ENCODE measurements around the gene PRKD3. TPM values are rescaled to one million over a fixed set of nuclear protein-coding genes. Genes with fewer than 3 reads are reported as not detected.

Gene PRKD3
- total and polyA plus RNA-seq, 7 donors: 4.4 to 78.8 (median 53.9) TPM

GRCh38 chr2:37361994-37362698 lies 37.5 kb upstream of the PRKD3 start:
- 85 to 93% methylated on average over 9 of the region's 9 CpGs for WGBS, 2 donors
- intact Hi-C loops (cut with DNase I): no loop called here
- TF ChIP-seq POLR2A (IDR thresholded peaks at IDR 0.05): no peak
- TF ChIP-seq, protein P1, sequence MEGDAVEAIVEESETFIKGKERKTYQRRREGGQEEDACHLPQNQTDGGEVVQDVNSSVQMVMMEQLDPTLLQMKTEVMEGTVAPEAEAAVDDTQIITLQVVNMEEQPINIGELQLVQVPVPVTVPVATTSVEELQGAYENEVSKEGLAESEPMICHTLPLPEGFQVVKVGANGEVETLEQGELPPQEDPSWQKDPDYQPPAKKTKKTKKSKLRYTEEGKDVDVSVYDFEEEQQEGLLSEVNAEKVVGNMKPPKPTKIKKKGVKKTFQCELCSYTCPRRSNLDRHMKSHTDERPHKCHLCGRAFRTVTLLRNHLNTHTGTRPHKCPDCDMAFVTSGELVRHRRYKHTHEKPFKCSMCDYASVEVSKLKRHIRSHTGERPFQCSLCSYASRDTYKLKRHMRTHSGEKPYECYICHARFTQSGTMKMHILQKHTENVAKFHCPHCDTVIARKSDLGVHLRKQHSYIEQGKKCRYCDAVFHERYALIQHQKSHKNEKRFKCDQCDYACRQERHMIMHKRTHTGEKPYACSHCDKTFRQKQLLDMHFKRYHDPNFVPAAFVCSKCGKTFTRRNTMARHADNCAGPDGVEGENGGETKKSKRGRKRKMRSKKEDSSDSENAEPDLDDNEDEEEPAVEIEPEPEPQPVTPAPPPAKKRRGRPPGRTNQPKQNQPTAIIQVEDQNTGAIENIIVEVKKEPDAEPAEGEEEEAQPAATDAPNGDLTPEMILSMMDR (IDR thresholded peaks at IDR 0.05): no peak
- no peak for TF ChIP-seq EP300 (IDR thresholded peaks at IDR 0.05)
- no peak for TF ChIP-seq POLR2AphosphoS5 (IDR thresholded peaks at IDR 0.05)
- no peak for DNase-seq
- H3K9me3 ChIP-seq: no peaks in the 10 kb centered on the region
- no peak overlapping the region for H3K27ac ChIP-seq
- H3K4me1 ChIP-seq: peaks cover 0 to 9% (median 5%) of the 10 kb centered on the region in 4 donors
- no peak overlapping the region for H3K4me3 ChIP-seq
- no peaks in the 10 kb centered on the region for H3K27me3 ChIP-seq
- H3K36me3 ChIP-seq: peaks cover 0 to 9% (median 0%) of the 10 kb centered on the region in 4 donors

GRCh38 chr2:37361216-37361815 lies 36.7 kb upstream of the PRKD3 start:
- H3K9me3 ChIP-seq: no peaks in the 10 kb centered on the region
- no peak overlapping the region for H3K4me3 ChIP-seq

GRCh38 chr2:37358466-37358865 lies 33.8 kb upstream of the PRKD3 start:
- TF ChIP-seq, protein P1 (IDR thresholded peaks at IDR 0.05): no peak
- TF ChIP-seq POLR2A (IDR thresholded peaks at IDR 0.05) (no peak), EP300 (IDR thresholded peaks at IDR 0.05) (no peak), POLR2AphosphoS5 (IDR thresholded peaks at IDR 0.05) (no peak)
- H3K4me3 ChIP-seq: no peak overlapping the region
- 88 to 93% methylated on average over 3 of the region's 3 CpGs for WGBS, 2 donors
- H3K4me1 ChIP-seq: no peaks in the 10 kb centered on the region
- no peaks in the 10 kb centered on the region for H3K9me3 ChIP-seq
- no peak for DNase-seq
- H3K27me3 ChIP-seq: no peaks in the 10 kb centered on the region
- H3K27ac ChIP-seq: no peak overlapping the region
- H3K36me3 ChIP-seq: peaks cover 0 to 9% (median 0%) of the 10 kb centered on the region in 4 donors
- intact Hi-C loops (cut with DNase I): no loop called here

More at GRCh38 chr2:37361216-37361815, 36.7 kb upstream of the PRKD3 start:
- DNase-seq: no peak
- WGBS, 2 donors: 95 to 98% methylated on average over 3 of the region's 3 CpGs
- no peak overlapping the region for H3K27ac ChIP-seq
- intact Hi-C loops (cut with DNase I): no loop called here
- H3K27me3 ChIP-seq: no peaks in the 10 kb centered on the region
- peaks cover 0 to 9% (median 0%) of the 10 kb centered on the region in 4 donors for H3K36me3 ChIP-seq
- TF ChIP-seq, protein P1 (IDR thresholded peaks at IDR 0.05): no peak
- no peak for TF ChIP-seq POLR2AphosphoS5 (IDR thresholded peaks at IDR 0.05)
- TF ChIP-seq POLR2A (IDR thresholded peaks at IDR 0.05): no peak
- TF ChIP-seq EP300 (IDR thresholded peaks at IDR 0.05): no peak
- H3K4me1 ChIP-seq: peaks cover 0 to 1% (median 0%) of the 10 kb centered on the region in 4 donors

- Histone ChIP-seq H3K9me3 (no peaks in the 10 kb centered on the region), H3K4me1 (no peaks in the 10 kb centered on the region), H3K27me3 (no peaks in the 10 kb centered on the region), H3K27ac (no peak overlapping the region), H3K4me3 (no peak overlapping the region), H3K36me3 (peaks cover 0 to 9% (median 0%) of the 10 kb centered on the region in 4 donors)
- intact Hi-C loops (cut with DNase I): no loop called here
- TF ChIP-seq EP300 (IDR thresholded peaks at IDR 0.05) (no peak), POLR2AphosphoS5 (IDR thresholded peaks at IDR 0.05) (no peak), POLR2A (IDR thresholded peaks at IDR 0.05) (no peak)
- TF ChIP-seq, protein P1 (IDR thresholded peaks at IDR 0.05): no peak
- 10 to 67% methylated on average over 4 of the region's 4 CpGs for WGBS, 2 donors
- DNase-seq: no peak
Measured at GRCh38 chr2:37357530-37357929, 32.9 kb upstream of the PRKD3 start.
